Neural cell (in vitro differentiated cells): ENCODE measurements around the gene PLA2G2C.

ENCODE experiments used
- CTCF ChIP-seq: fragments of 450-650 bp; IDR thresholded peaks from 2 replicates; pipeline ENCODE4 v1.5.1; 2014; ENCODE audit warnings: antibody characterized with exemption, mild to moderate bottlenecking, moderate library complexity; ENCODE audit not compliant: poor library complexity, severe bottlenecking
- EP300 ChIP-seq: fragments of 450-650 bp; conservative IDR thresholded peaks from 2 replicates; pipeline ENCODE4 v1.6.1; 2014; ENCODE audit warnings: antibody characterized with exemption, mild to moderate bottlenecking, moderate library complexity; ENCODE audit not compliant: poor library complexity, severe bottlenecking
- EZH2 ChIP-seq: fragments of 200-600, 300-800 bp; shearing (Covaris generic), sonication (generic); IDR thresholded peaks from 2 replicates; pipeline ENCODE4 v1.6.1; 2014; ENCODE audit warnings: antibody characterized with exemption, low read length, borderline replicate concordance, mild to moderate bottlenecking; ENCODE audit not compliant: insufficient read depth, poor library complexity, severe bottlenecking
- MXI1 ChIP-seq: fragments of 450-650 bp; conservative IDR thresholded peaks from 2 replicates; pipeline ENCODE4 v1.6.1; 2014; ENCODE audit warnings: antibody characterized with exemption, mild to moderate bottlenecking; ENCODE audit not compliant: poor library complexity, severe bottlenecking
- POLR2AphosphoS5 ChIP-seq: IDR thresholded peaks from 2 replicates; pipeline ENCODE4 v1.6.1; 2012
- REST ChIP-seq: IDR thresholded peaks from 2 replicates; pipeline ENCODE4 v1.6.1; 2012; ENCODE audit warnings: borderline replicate concordance
- SMC3 ChIP-seq: fragments of 450-650 bp; conservative IDR thresholded peaks from 2 replicates; pipeline ENCODE4 v1.6.1; 2014; ENCODE audit warnings: antibody characterized with exemption, mild to moderate bottlenecking, moderate library complexity; ENCODE audit not compliant: poor library complexity

GRCh38 chr1:20216574-20216973 lies 30.3 kb upstream of the PLA2G2C start:
- TF ChIP-seq POLR2AphosphoS5, result no peak
- TF ChIP-seq CTCF, result no peak
- TF ChIP-seq REST, result no peak
- TF ChIP-seq EZH2, result no peak
- TF ChIP-seq EP300, result no peak
- no peak for TF ChIP-seq SMC3
- TF ChIP-seq MXI1, result no peak
